IMR-90 (cell line): Measurements from ENCODE around the gene IGFL3. TPM values are rescaled to one million over a fixed set of nuclear protein-coding genes. Genes with fewer than 3 reads are reported as not detected.

ENCODE experiments used
- ATAC-seq: fragments of 200-7000 bp; cut with Tn5 transposase; 2 replicates; pipeline ENCODE4 v1.9.1; 2020; ENCODE audit warnings: low read depth, mild to moderate bottlenecking, moderate library complexity
- BruUV-seq: library from RNA; stranded (reverse); fragments of 400-500 nt; replicated peaks from 2 replicates; lab custom pipeline; 2021; lab: Mats Ljungman, UMichigan
- CTCF ChIA-PET: fragments of 300-600 bp; formaldehyde crosslinking; extraction: SDS; loops from one replicate; lab custom pipeline; 2021; ENCODE audit warnings: antibody characterized with exemption; lab: Yijun Ruan, JAX
- POLR2A ChIA-PET: fragments of 300-600 bp; sonication (Branson Sonifier 250); formaldehyde crosslinking; loops from one replicate; lab custom pipeline; 2022; ENCODE audit warnings: antibody characterized with exemption; ENCODE audit not compliant: unreplicated experiment; lab: Charles Lee
- DNase-seq: peaks from one replicate; pipeline ENCODE4 v3.0.0; 2013
- H2AFZ ChIP-seq: replicated peaks from 2 replicates; pipeline ENCODE3; 2013; ENCODE audit warnings: low read length, mild to moderate bottlenecking; ENCODE audit not compliant: poor library complexity
- H2AK5ac ChIP-seq: 2 replicates; pipeline ENCODE4 v1.6.1; 2013; ENCODE audit warnings: low read depth, low read length, inconsistent platforms
- H2AK9ac ChIP-seq: replicated peaks from 2 replicates; pipeline ENCODE3; 2013; ENCODE audit warnings: mild to moderate bottlenecking, low read depth, low read length, moderate library complexity; ENCODE audit not compliant: poor library complexity
- H2BK120ac ChIP-seq: 2 replicates; pipeline ENCODE4 v1.6.1; 2013; ENCODE audit warnings: low read depth, low read length, inconsistent platforms
- H2BK15ac ChIP-seq: 3 replicates; pipeline ENCODE4 v1.6.1; 2013; ENCODE audit warnings: low read depth, low read length, inconsistent platforms
- H2BK20ac ChIP-seq: 2 replicates; pipeline ENCODE4 v1.6.1; 2013; ENCODE audit warnings: low read depth, mild to moderate bottlenecking, inconsistent platforms, low read length, moderate library complexity
- H2BK5ac ChIP-seq: 2 replicates; pipeline ENCODE4 v1.6.1; 2013; ENCODE audit warnings: mild to moderate bottlenecking, low read depth, low read length, inconsistent platforms; ENCODE audit not compliant: poor library complexity, severe bottlenecking
- H3K14ac ChIP-seq: replicated peaks from 2 replicates; pipeline ENCODE4 v1.6.1; 2013; ENCODE audit warnings: low read depth, low read length, inconsistent platforms
- H3K18ac ChIP-seq: 2 replicates; pipeline ENCODE4 v1.6.1; 2013; ENCODE audit warnings: low read depth, low read length, control low read depth
- H3K23ac ChIP-seq: 2 replicates; pipeline ENCODE4 v1.6.1; 2013; ENCODE audit warnings: low read depth, low read length, inconsistent platforms
- H3K27ac ChIP-seq: 2 replicates; pipeline ENCODE4 v1.5.1; 2013; ENCODE audit warnings: mild to moderate bottlenecking, control low read depth, low read length; ENCODE audit not compliant: insufficient read depth
- H3K27me3 ChIP-seq: 2 replicates; pipeline ENCODE4 v1.6.1; 2013; ENCODE audit warnings: low read length; ENCODE audit not compliant: control insufficient read depth, insufficient read depth
- H3K36me3 ChIP-seq: 2 replicates; pipeline ENCODE4 v1.6.1; 2013; ENCODE audit warnings: low read length, mixed read lengths; ENCODE audit not compliant: control insufficient read depth, insufficient read depth
- H3K4ac ChIP-seq: 2 replicates; pipeline ENCODE4 v1.6.1; 2013; ENCODE audit warnings: low read depth, low read length, inconsistent platforms
- H3K4me1 ChIP-seq: 2 replicates; pipeline ENCODE4 v1.6.1; 2013; ENCODE audit warnings: low read length, mixed read lengths; ENCODE audit not compliant: control insufficient read depth, insufficient read depth
- H3K4me2 ChIP-seq: 2 replicates; pipeline ENCODE4 v1.6.1; 2013; ENCODE audit warnings: low read depth, mild to moderate bottlenecking, control low read depth, low read length, moderate library complexity
- H3K4me3 ChIP-seq: 2 replicates; pipeline ENCODE4 v1.5.1; 2013; ENCODE audit warnings: low read depth, mild to moderate bottlenecking, control low read depth, low read length, moderate library complexity; ENCODE audit not compliant: insufficient read depth
- H3K56ac ChIP-seq: 2 replicates; pipeline ENCODE4 v1.6.1; 2013; ENCODE audit warnings: low read length, inconsistent platforms; ENCODE audit not compliant: insufficient read depth; ENCODE audit errors: extremely low read depth
- H3K79me1 ChIP-seq, 2 experiments: 2 replicates each; pipeline ENCODE4 v1.6.1; 2013; ENCODE audit warnings: low read length in 2 of 2, inconsistent platforms in 1 of 2, low read depth in 1 of 2
- H3K9ac ChIP-seq: 2 replicates; pipeline ENCODE4 v1.6.1; 2013; ENCODE audit warnings: low read depth, low read length, control low read depth
- H3K9me1 ChIP-seq: 2 replicates; pipeline ENCODE4 v1.6.1; 2013; ENCODE audit warnings: low read length, inconsistent platforms; ENCODE audit not compliant: insufficient read depth
- H3K9me3 ChIP-seq: 2 replicates; pipeline ENCODE4 v1.6.1; 2013; ENCODE audit warnings: low read length; ENCODE audit not compliant: control insufficient read depth, insufficient read depth
- H4K20me1 ChIP-seq: 2 replicates; pipeline ENCODE4 v1.6.1; 2013; ENCODE audit warnings: low read length, inconsistent platforms; ENCODE audit not compliant: insufficient read depth
- H4K5ac ChIP-seq: 2 replicates; pipeline ENCODE4 v1.6.1; 2013; ENCODE audit warnings: mild to moderate bottlenecking, low read depth, low read length, control low read depth
- H4K8ac ChIP-seq, 2 experiments: 2 replicates each; pipeline ENCODE4 v1.6.1; 2013; ENCODE audit warnings: low read depth in 2 of 2, low read length in 2 of 2, control low read depth in 1 of 2, inconsistent platforms in 1 of 2
- H4K91ac ChIP-seq: 2 replicates; pipeline ENCODE4 v1.6.1; 2013; ENCODE audit warnings: low read depth, low read length, inconsistent platforms; ENCODE audit not compliant: insufficient read depth
- BHLHE40 ChIP-seq: fragments of 150-350 bp; IDR thresholded peaks from 2 replicates; pipeline ENCODE4 v1.6.1; 2016; ENCODE audit warnings: mild to moderate bottlenecking, low read depth, low read length
- FOS ChIP-seq: fragments of 150-350 bp; IDR thresholded peaks from 2 replicates; pipeline ENCODE4 v1.6.1; 2016; ENCODE audit warnings: low read depth, low read length
- MAFK ChIP-seq: IDR thresholded peaks from 2 replicates; pipeline ENCODE4 v1.6.1; 2012; ENCODE audit warnings: low read depth, low read length, improper control_type of control experiment
- RAD21 ChIP-seq: IDR thresholded peaks from 2 replicates; pipeline ENCODE4 v1.6.1; 2012; ENCODE audit warnings: low read length, improper control_type of control experiment
- SMC3 ChIP-seq: fragments of 150-350 bp; IDR thresholded peaks from 2 replicates; pipeline ENCODE4 v1.6.1; 2016; ENCODE audit warnings: low read depth, mild to moderate bottlenecking, antibody characterized with exemption, low read length, moderate library complexity
- WGBS, 2 experiments: methylation state at CpG; one replicate each; pipeline versions ENCODE4 v1.1.5 to v1.1.7; 2013; ENCODE audit warnings: missing lambda C conversion rate in 2 of 2; ENCODE audit not compliant: insufficient read length in 1 of 2; ENCODE audit errors: extremely low coverage in 2 of 2; 5-methylcytosine and 5-hydroxymethylcytosine counted together
- dilution Hi-C: fragments of 300-500 bp; cut with HindIII; formaldehyde crosslinking; loops from one replicate; pipeline ENCODE4 v1.14.3; 2018; ENCODE audit warnings: low sequenced_read_pairs; ENCODE audit not compliant: unreplicated experiment
- in situ Hi-C: fragments of 300-500 bp; cut with MboI; formaldehyde crosslinking; loops from 3 replicates; pipeline ENCODE4 v1.14.3; 2019; ENCODE audit warnings: low sequenced_read_pairs, inconsistent platforms, mixed read lengths
- intact Hi-C: fragments of 100-400 bp; cut with micrococcal nuclease; formaldehyde crosslinking; loops from 2 replicates; pipeline ENCODE4 v1.10.0; 2022
- polyA plus RNA-seq, 3 experiments: library from polyadenylated mRNA; depleted of rRNA; stranded (reverse); fragments of >200 nt; gene quantifications; 2 replicates each; pipeline ENCODE4 v1.2.3, GENCODE V29; 2012; ENCODE audit warnings: low replicate concordance in 1 of 3
- total RNA-seq: library from RNA; depleted of rRNA; stranded (reverse); fragments of >200 nt; gene quantifications from 2 replicates; pipeline ENCODE4 v1.2.3, GENCODE V29; 2012

IGFL3 gene
- total and polyA plus RNA-seq, 2 of the 4 experiments (the other 2 are of a cell fraction) = not detected

- Histone ChIP-seq H3K27me3 (peaks cover 13% of the 10 kb centered on the region), H2AK5ac (no peak overlapping the region), H4K20me1 (no peaks in the 10 kb centered on the region), H3K36me3 (no peaks in the 10 kb centered on the region), H3K9ac (no peak overlapping the region), H3K56ac (no peak overlapping the region), H4K8ac (no peak overlapping the region), H2BK20ac (no peak overlapping the region), H3K27ac (no peak overlapping the region), H2BK5ac (no peak overlapping the region), H3K4me2 (no peak overlapping the region), H3K9me3 (no peaks in the 10 kb centered on the region), H3K18ac (no peak overlapping the region), H3K23ac (no peak overlapping the region), H4K5ac (no peak overlapping the region), H3K79me1 (peaks cover 0 to 5% of the 10 kb centered on the region in 2 experiments; a peak in 2 of 4 replicates), H4K91ac (no peak overlapping the region), H3K4me3 (no peak overlapping the region), H3K9me1 (no peaks in the 10 kb centered on the region), H3K4ac (no peak overlapping the region), H2BK120ac (no peak overlapping the region), H2BK15ac (no peak overlapping the region), H3K14ac (no peak overlapping the region), H3K4me1 (peaks cover 10% of the 10 kb centered on the region), H2AK9ac (no peak overlapping the region), H2AFZ (no peak overlapping the region)
- TF ChIP-seq FOS = no peak
- no peak for TF ChIP-seq SMC3
- no peak for TF ChIP-seq BHLHE40
- TF ChIP-seq RAD21 = no peak
- no peak for TF ChIP-seq MAFK
- ChIA-PET CTCF (no interaction called here), POLR2A (no interaction called here)
- ATAC-seq (no peak), DNase-seq (no peak)
- in situ Hi-C loops = no loop called here
- intact Hi-C loops = no loop called here
- dilution Hi-C loops = no loop called here
- 40% methylated on average over 1 of the region's 4 CpGs; no CpG with 5 or more reads in 1 of the 2 experiments for WGBS, 2 experiments
- no TSS peak for BruUV-seq
Measured at GRCh38 chr19:46137915-46138473, 13.5 kb upstream of the IGFL3 start.
